ENCODE measurements around the gene NFAM1.

NFAM1 gene

GRCh38 chr22:42340150-42340549, 92.1 kb downstream of the NFAM1 start:
- in situ Hi-C loops (cut with MboI; ENCODE audit: low sequenced_read_pairs), result no loop called here

GRCh38 chr22:42338479-42338878, 93.7 kb downstream of the NFAM1 start:
- in situ Hi-C loops (cut with MboI; ENCODE audit: low sequenced_read_pairs), result no loop called here

DNA sequence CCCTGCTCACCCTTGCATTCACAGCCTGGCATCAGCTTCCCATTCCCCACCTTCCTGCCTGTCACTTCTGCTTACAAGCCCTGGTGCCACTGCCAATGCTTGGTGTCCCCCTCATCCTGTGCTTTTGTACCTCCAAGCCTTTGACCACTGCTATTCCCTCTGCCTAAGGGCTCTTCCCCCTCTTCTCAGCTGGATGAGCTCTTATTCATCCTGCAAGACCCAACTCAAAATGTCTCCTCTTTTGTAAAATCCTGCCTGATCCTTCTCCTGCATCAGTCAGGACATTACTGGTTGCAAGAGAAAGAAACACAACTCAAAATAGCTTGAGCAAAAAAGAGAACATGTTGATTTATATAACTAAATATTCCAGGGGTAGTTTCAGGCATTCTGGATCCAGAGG, 94.8 kb downstream of the NFAM1 start:
- in situ Hi-C loops (cut with MboI; ENCODE audit: low sequenced_read_pairs), result no loop called here

- in situ Hi-C loops (cut with MboI; ENCODE audit: low sequenced_read_pairs), result no loop called here
These were observed 95.5 kb downstream of the NFAM1 start for GRCh38 chr22:42336527-42337227.

DNA sequence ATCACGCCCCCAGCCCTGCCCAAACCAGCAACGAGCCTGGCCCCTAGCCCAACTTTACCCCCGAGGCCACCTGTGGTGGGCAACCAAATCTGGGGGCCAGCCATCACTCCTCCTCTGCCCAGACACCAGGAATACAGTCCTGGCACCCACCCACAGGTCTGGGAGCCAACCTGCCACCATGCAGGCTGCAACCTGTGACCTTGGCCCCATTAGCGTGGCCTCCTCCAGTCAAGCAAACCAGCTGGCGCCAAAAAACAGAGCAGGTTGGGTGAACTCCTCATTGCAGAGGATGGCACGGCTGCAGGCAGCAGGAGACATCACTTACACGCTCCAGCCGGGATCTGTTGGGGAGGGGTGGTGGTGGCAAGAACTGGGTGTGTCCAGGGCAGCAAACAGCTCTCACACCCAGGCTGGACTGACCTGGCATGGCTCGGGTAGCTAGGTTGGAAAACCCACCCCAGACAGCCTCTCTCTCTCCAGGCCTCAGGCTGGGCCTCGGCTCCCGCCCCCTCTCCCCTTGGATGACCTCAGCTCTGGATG, 96.3 kb downstream of the NFAM1 start:
- in situ Hi-C loops (cut with MboI; ENCODE audit: low sequenced_read_pairs), result no loop called here

DNA sequence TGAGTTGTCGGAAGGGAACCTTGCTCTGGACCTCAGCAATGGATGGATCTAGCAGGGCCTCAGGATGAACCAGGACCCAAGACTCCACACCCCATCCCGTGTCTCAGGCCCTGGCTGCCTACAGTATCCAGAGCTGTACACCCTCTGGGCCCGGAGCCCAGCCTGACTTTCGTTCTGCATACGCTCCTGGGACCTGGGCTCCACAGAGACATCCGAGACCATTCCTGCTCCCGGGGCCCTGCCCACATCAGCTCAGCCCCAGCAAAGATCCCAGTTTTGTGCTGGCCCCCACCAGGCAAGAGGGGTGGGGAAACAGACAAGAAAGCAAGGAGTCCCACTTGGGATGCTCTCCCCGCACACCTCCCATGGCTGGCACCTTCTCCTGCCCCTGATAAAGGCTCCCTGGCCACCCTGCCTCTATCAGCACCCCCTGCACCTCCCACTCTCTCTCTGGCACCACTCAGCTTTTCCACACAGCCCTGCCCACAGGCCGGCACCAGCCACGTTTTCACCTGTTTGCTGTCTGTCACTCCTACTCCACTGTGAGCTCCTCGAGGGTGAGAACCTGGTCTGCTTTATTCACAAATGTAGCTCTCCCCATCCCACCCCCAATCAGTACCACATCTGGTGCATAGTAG, 97.2 kb downstream of the NFAM1 start:
- in situ Hi-C loops (cut with MboI; ENCODE audit: low sequenced_read_pairs), result no loop called here

GRCh38 chr22:42333544-42333943, 98.7 kb downstream of the NFAM1 start:
- in situ Hi-C loops (cut with MboI; ENCODE audit: low sequenced_read_pairs), result no loop called here

- in situ Hi-C loops (cut with MboI; ENCODE audit: low sequenced_read_pairs), result no loop called here
These were observed 100.1 kb downstream of the NFAM1 start for GRCh38 chr22:42332089-42332488.

GRCh38 chr22:42331014-42331413, 101.2 kb downstream of the NFAM1 start:
- in situ Hi-C loops (cut with MboI; ENCODE audit: low sequenced_read_pairs), result no loop called here

Data from HL-60/S4 treated with retinoic acid at 250 ng/mL for 4 days and 3 days (cell line).